Transverse colon (tissue), 4 donors: Measurements from ENCODE around the gene DUT. TPM values are rescaled to one million over a fixed set of nuclear protein-coding genes. Genes with fewer than 3 reads are reported as not detected.

ENCODE experiments used
- DNase-seq: peaks from one replicate; pipeline ENCODE4 v3.0.0-alpha.2; 2019
- H3K27ac ChIP-seq, 4 donors: fragments of 200-600 bp; sonication (generic); 2 replicates each; pipeline ENCODE4 v1.5.1; 2016 to 2018; ENCODE audit warnings: inconsistent platforms in 4 of 4
- H3K27me3 ChIP-seq: fragments of 200-600 bp; sonication (generic); 2 replicates; pipeline ENCODE4 v1.5.1; 2017; ENCODE audit warnings: inconsistent platforms
- H3K36me3 ChIP-seq, 4 donors: fragments of 200-600 bp; sonication (generic); 2 replicates each; pipeline ENCODE4 v1.5.1; 2017 to 2019; ENCODE audit warnings: inconsistent platforms in 4 of 4
- H3K4me1 ChIP-seq, 4 donors: fragments of 200-600 bp; sonication (generic); 2 replicates each; pipeline ENCODE4 v1.5.1; 2017 to 2020; ENCODE audit warnings: inconsistent platforms in 4 of 4
- H3K4me3 ChIP-seq, 4 donors: fragments of 200-600 bp; sonication (generic); 1 replicate in 1 of 4; 2 replicates in 3 of 4; pipeline versions ENCODE4 v1.5.1 to v1.6.1; 2017 to 2019; ENCODE audit warnings: inconsistent platforms in 4 of 4
- H3K9me3 ChIP-seq, 2 donors: fragments of 200-600 bp; sonication (generic); 2 replicates each; pipeline ENCODE4 v1.5.1; 2017 to 2019; ENCODE audit warnings: inconsistent platforms in 2 of 2
- CTCF ChIP-seq, 5 experiments: fragments of 200-600 bp in 3 of 5; fragments of 450-650 bp in 2 of 5; sonication (generic) in 3 of 5; IDR thresholded peaks; 1 replicate in 2 of 5; 2 replicates in 3 of 5; pipeline ENCODE4 v1.5.1; 2016 to 2017; ENCODE audit warnings: antibody characterized with exemption in 5 of 5, inconsistent platforms in 3 of 5, mild to moderate bottlenecking in 2 of 5, moderate library complexity in 1 of 5
- EP300 ChIP-seq: sonication (generic); formaldehyde crosslinking; IDR thresholded peaks from one replicate; pipeline ENCODE4 v1.6.1; 2017; ENCODE audit warnings: antibody characterized with exemption, low read depth
- POLR2A ChIP-seq: fragments of 450-650 bp; IDR thresholded peaks from one replicate; pipeline ENCODE4 v1.6.1; 2016; ENCODE audit warnings: antibody characterized with exemption, mild to moderate bottlenecking, moderate library complexity
- POLR2AphosphoS5 ChIP-seq, 3 donors: sonication (generic); formaldehyde crosslinking; IDR thresholded peaks; one replicate each; pipeline ENCODE4 v1.6.1; 2016; ENCODE audit warnings: antibody characterized with exemption in 3 of 3
- WGBS, 2 donors: methylation state at CpG; one replicate each; pipeline ENCODE4 v1.1.5; 2018; ENCODE audit warnings: low coverage in 1 of 2; 5-methylcytosine and 5-hydroxymethylcytosine counted together
- in situ Hi-C, 4 donors: fragments of 200-750 bp; cut with MboI; loops; one replicate each; pipeline versions ENCODE4 v1.15.0 to v1.15.1; 2017; ENCODE audit warnings: low sequenced_read_pairs in 3 of 4, low pct_ligation_motif_present in 1 of 4, low pct_unique_long_range_greater_than_20kb in 1 of 4
- intact Hi-C: fragments of 100-400 bp; cut with DNase I; formaldehyde crosslinking; loops from one replicate; pipeline ENCODE4 v1.15.1; 2023; ENCODE audit warnings: low total_unique reads
- total RNA-seq, 4 donors: library from RNA; depleted of rRNA; stranded (reverse); fragments of >200 nt; gene quantifications; one replicate each; pipeline ENCODE4 v1.1.0, GENCODE V29; 2016

Gene DUT
- total RNA-seq, 4 donors from 2014 or later = 19.5 to 63.1 (median 45.3) TPM

- H3K27me3 ChIP-seq = no peaks in the 10 kb centered on the region
- no peak for DNase-seq
- in situ Hi-C loops = no loop called here
- H3K4me1 ChIP-seq = no peaks in the 10 kb centered on the region
- H3K9me3 ChIP-seq = no peaks in the 10 kb centered on the region
- no peaks in the 10 kb centered on the region for H3K36me3 ChIP-seq
- 85 to 100% methylated on average over 3 to 8 of the region's 8 CpGs for WGBS, 2 donors
- intact Hi-C loops = no loop called here
- TF ChIP-seq CTCF (IDR thresholded peaks at IDR 0.05) = no peak
- no peak for TF ChIP-seq EP300
- no peak for TF ChIP-seq POLR2AphosphoS5 (IDR thresholded peaks at IDR 0.05)
- TF ChIP-seq POLR2A = no peak
- no peak overlapping the region for H3K4me3 ChIP-seq
- no peak overlapping the region for H3K27ac ChIP-seq
Measured at GRCh38 chr15:48307586-48307985, 23.6 kb upstream of the DUT start.

- TF ChIP-seq POLR2A = no peak
- TF ChIP-seq EP300 = no peak
- TF ChIP-seq CTCF (IDR thresholded peaks at IDR 0.05) = no peak
- TF ChIP-seq POLR2AphosphoS5 (IDR thresholded peaks at IDR 0.05) = no peak
- WGBS, 2 donors = 79 to 86% methylated on average over 2 of the region's 2 CpGs
Measured at GRCh38 chr15:48309740-48310139, 21.5 kb upstream of the DUT start.

GRCh38 chr15:48313216-48313615 lies 18.0 kb upstream of the DUT start:
- Histone ChIP-seq H3K4me1 (no peaks in the 10 kb centered on the region), H3K9me3 (no peaks in the 10 kb centered on the region), H3K27ac (no peak overlapping the region), H3K27me3 (no peaks in the 10 kb centered on the region), H3K4me3 (no peak overlapping the region), H3K36me3 (no peaks in the 10 kb centered on the region)
- WGBS, 2 donors = 97 to 100% methylated on average over 1 to 2 of the region's 2 CpGs
- intact Hi-C loops = no loop called here
- no peak for DNase-seq
- TF ChIP-seq POLR2AphosphoS5 (IDR thresholded peaks at IDR 0.05) = no peak
- no peak for TF ChIP-seq CTCF (IDR thresholded peaks at IDR 0.05)
- TF ChIP-seq EP300 = no peak
- TF ChIP-seq POLR2A = no peak
- in situ Hi-C loops = no loop called here

More at GRCh38 chr15:48309740-48310139, 21.5 kb upstream of the DUT start:
- Histone ChIP-seq H3K4me3 (no peak overlapping the region), H3K9me3 (no peaks in the 10 kb centered on the region), H3K27me3 (no peaks in the 10 kb centered on the region), H3K36me3 (no peaks in the 10 kb centered on the region), H3K4me1 (no peaks in the 10 kb centered on the region), H3K27ac (no peak overlapping the region)
- intact Hi-C loops = no loop called here
- in situ Hi-C loops = no loop called here
- no peak for DNase-seq

GRCh38 chr15:48315041-48315440 lies 16.2 kb upstream of the DUT start:
- H3K9me3 ChIP-seq = no peaks in the 10 kb centered on the region
- H3K36me3 ChIP-seq = no peaks in the 10 kb centered on the region
- H3K4me1 ChIP-seq = no peaks in the 10 kb centered on the region
- intact Hi-C loops = no loop called here
- no peak for DNase-seq
- in situ Hi-C loops = no loop called here
- no peak overlapping the region for H3K4me3 ChIP-seq
- 76 to 88% methylated on average over 4 to 10 of the region's 10 CpGs for WGBS, 2 donors
- no peaks in the 10 kb centered on the region for H3K27me3 ChIP-seq
- TF ChIP-seq EP300 (no peak), POLR2AphosphoS5 (IDR thresholded peaks at IDR 0.05) (no peak), POLR2A (no peak), CTCF (IDR thresholded peaks at IDR 0.05) (no peak)
- H3K27ac ChIP-seq = no peak overlapping the region
